Sigmoid colon (tissue), 7 donors: ENCODE data around the gene DMPK. TPM values are rescaled to one million over a fixed set of nuclear protein-coding genes. Genes with fewer than 3 reads are reported as not detected.

Experiments used
- polyA plus RNA-seq, 3 donors: library from polyadenylated mRNA; stranded (reverse); fragments of 200-250 nt; gene quantifications; one replicate each; pipeline ENCODE4 v1.2.3, GENCODE V29; 2013
- total RNA-seq, 4 donors: library from RNA; depleted of rRNA; stranded (reverse); fragments of >200 nt; gene quantifications; one replicate each; pipeline ENCODE4 v1.1.0, GENCODE V29; 2016
- donor health status: healthy with polysubstance abuse.
- donor health status: Bipolar disorder and iron deficiency.
- donor health status: healthy.

DMPK gene
- total and polyA plus RNA-seq, 7 donors = 7.2 to 219 (median 62.2) TPM

Other genes starting within 250 kb of the DMPK start
- gene OPA3, start 197.7 kb downstream of the DMPK start, total RNA-seq = 1 to 10 TPM; 5.4 to 9.9 (median 8.1) TPM
- gene OPA3, start 197.7 kb downstream of the DMPK start, polyA plus RNA-seq = 10 to 100 TPM in 1 of 3 donors, 1 to 10 TPM in 2; 3.0 to 11.3 (median 4.4) TPM
- gene GPR4, start 180.3 kb downstream of the DMPK start, total RNA-seq = 1 to 10 TPM in 1 of 4 donors, under 1 TPM in 3; 0.55 to 1.9 (median 0.85) TPM
- gene GPR4, start 180.3 kb downstream of the DMPK start, polyA plus RNA-seq = 1 to 10 TPM in 2 of 3 donors, under 1 TPM in 1; 0.46 to 1.8 (median 1.8) TPM
- gene EML2, start 143.1 kb downstream of the DMPK start, total RNA-seq = 10 to 100 TPM; 10.4 to 34.6 (median 14.7) TPM
- gene EML2, start 143.1 kb downstream of the DMPK start, polyA plus RNA-seq = 10 to 100 TPM; 40.2 to 75.6 (median 40.5) TPM
- not detected for gene GIPR, start 114.3 kb downstream of the DMPK start, total RNA-seq
- gene GIPR, start 114.3 kb downstream of the DMPK start, polyA plus RNA-seq = 10 to 100 TPM in 1 of 3 donors, 1 to 10 TPM in 1, under 1 TPM in 1; 0.69 to 11.8 (median 3.6) TPM
- gene SNRPD2, start 90.5 kb downstream of the DMPK start, total RNA-seq = 100 to 1,000 TPM; 145 to 261 (median 242) TPM
- gene SNRPD2, start 90.5 kb downstream of the DMPK start, polyA plus RNA-seq = 100 to 1,000 TPM; 271 to 423 (median 382) TPM
- gene QPCTL, start 89.8 kb downstream of the DMPK start, total RNA-seq = 1 to 10 TPM; 2.1 to 4.7 (median 3.4) TPM
- 1 to 10 TPM; 1.2 to 7.6 (median 1.6) TPM for gene QPCTL, start 89.8 kb downstream of the DMPK start, polyA plus RNA-seq
- 1 to 10 TPM; 7.1 to 9.7 (median 8.8) TPM for gene FBXO46, start 51.6 kb downstream of the DMPK start, total RNA-seq
- 10 to 100 TPM in 2 of 3 donors, 1 to 10 TPM in 1; 9.5 to 16.5 (median 10.8) TPM for gene FBXO46, start 51.6 kb downstream of the DMPK start, polyA plus RNA-seq
- not detected for gene MEIOSIN, start 49.1 kb downstream of the DMPK start, total RNA-seq
- not detected for gene MEIOSIN, start 49.1 kb downstream of the DMPK start, polyA plus RNA-seq
- 10 to 100 TPM; 16.8 to 20.7 (median 18.7) TPM for gene SIX5, start 13.2 kb downstream of the DMPK start, total RNA-seq
- 10 to 100 TPM in 1 of 3 donors, 1 to 10 TPM in 2; 4.2 to 11.6 (median 7.8) TPM for gene SIX5, start 13.2 kb downstream of the DMPK start, polyA plus RNA-seq
- 10 to 100 TPM; 21.1 to 59.5 (median 36.8) TPM for gene DMWD, start 10.4 kb upstream of the DMPK start, total RNA-seq
- gene DMWD, start 10.4 kb upstream of the DMPK start, polyA plus RNA-seq = 10 to 100 TPM; 13.2 to 30.4 (median 14.8) TPM
- not detected for gene RSPH6A, start 32.8 kb upstream of the DMPK start, total RNA-seq
- gene RSPH6A, start 32.8 kb upstream of the DMPK start, polyA plus RNA-seq = under 1 TPM in 1 of 3 donors, not detected in 2; 0.12 TPM
- gene SYMPK, start 80.7 kb upstream of the DMPK start, total RNA-seq = 10 to 100 TPM; 18.2 to 31.3 (median 25.3) TPM
- gene SYMPK, start 80.7 kb upstream of the DMPK start, polyA plus RNA-seq = 10 to 100 TPM; 26.4 to 84.4 (median 30.7) TPM
- under 1 TPM in 1 of 4 donors, not detected in 3; 0.49 TPM for gene FOXA3, start 81.8 kb upstream of the DMPK start, total RNA-seq
- gene FOXA3, start 81.8 kb upstream of the DMPK start, polyA plus RNA-seq = 10 to 100 TPM; 28.1 to 72.8 (median 57.1) TPM
- gene IRF2BP1, start 103.7 kb upstream of the DMPK start, total RNA-seq = 10 to 100 TPM; 18.0 to 25.5 (median 20.8) TPM
- gene IRF2BP1, start 103.7 kb upstream of the DMPK start, polyA plus RNA-seq = 10 to 100 TPM in 2 of 3 donors, 1 to 10 TPM in 1; 7.8 to 15.2 (median 11.3) TPM
- gene MYPOP, start 120.1 kb upstream of the DMPK start, total RNA-seq = 1 to 10 TPM; 1.8 to 6.1 (median 3.0) TPM
- 1 to 10 TPM; 6.2 to 8.3 (median 6.6) TPM for gene MYPOP, start 120.1 kb upstream of the DMPK start, polyA plus RNA-seq
- not detected for gene NANOS2, start 132.3 kb upstream of the DMPK start, total RNA-seq
- under 1 TPM in 2 of 3 donors, not detected in 1; 0.46 to 0.60 TPM for gene NANOS2, start 132.3 kb upstream of the DMPK start, polyA plus RNA-seq
- 1 to 10 TPM in 2 of 4 donors, under 1 TPM in 2; 0.36 to 3.0 (median 1.2) TPM for gene NOVA2, start 191.4 kb upstream of the DMPK start, total RNA-seq
- 1 to 10 TPM in 1 of 3 donors, under 1 TPM in 2; 0.23 to 1.1 (median 0.60) TPM for gene NOVA2, start 191.4 kb upstream of the DMPK start, polyA plus RNA-seq
- 10 to 100 TPM in 2 of 4 donors, 1 to 10 TPM in 2; 5.0 to 15.2 (median 8.0) TPM for gene CCDC61, start 213.0 kb upstream of the DMPK start, total RNA-seq
- gene CCDC61, start 213.0 kb upstream of the DMPK start, polyA plus RNA-seq = 10 to 100 TPM in 2 of 3 donors, 1 to 10 TPM in 1; 9.6 to 16.3 (median 10.9) TPM
- gene PGLYRP1, start 240.6 kb upstream of the DMPK start, total RNA-seq = not detected
- under 1 TPM in 1 of 3 donors, not detected in 2; 0.12 TPM for gene PGLYRP1, start 240.6 kb upstream of the DMPK start, polyA plus RNA-seq